Ishikawa (cell line): ENCODE results near the gene IL36B.

Experiments
- CEBPB ChIP-seq: IDR thresholded peaks from 2 replicates; pipeline ENCODE4 v1.6.1; 2012
- CREB1 ChIP-seq: IDR thresholded peaks from 2 replicates; pipeline ENCODE4 v1.6.1; 2012; ENCODE audit warnings: low read depth
- EGR1 ChIP-seq: IDR thresholded peaks from 2 replicates; pipeline ENCODE4 v1.6.1; 2012
- EP300 ChIP-seq: IDR thresholded peaks from 2 replicates; pipeline ENCODE4 v1.6.1; 2012; ENCODE audit warnings: borderline replicate concordance
- FOXM1 ChIP-seq: IDR thresholded peaks from 2 replicates; pipeline ENCODE4 v1.6.1; 2012; ENCODE audit warnings: low read depth, borderline replicate concordance
- MAX ChIP-seq: IDR thresholded peaks from 2 replicates; pipeline ENCODE4 v1.6.1; 2012
- NFIC ChIP-seq: IDR thresholded peaks from 2 replicates; pipeline ENCODE4 v1.6.1; 2012
- RAD21 ChIP-seq: IDR thresholded peaks from 2 replicates; pipeline ENCODE4 v1.6.1; 2012; ENCODE audit warnings: low read depth
- TAF1 ChIP-seq: IDR thresholded peaks from 2 replicates; pipeline ENCODE4 v1.6.1; 2012; ENCODE audit warnings: low read depth, mild to moderate bottlenecking
- TCF12 ChIP-seq: IDR thresholded peaks from 2 replicates; pipeline ENCODE4 v1.6.1; 2012; ENCODE audit warnings: low read depth
- TEAD4 ChIP-seq: IDR thresholded peaks from 2 replicates; pipeline ENCODE4 v1.6.1; 2012
- USF1 ChIP-seq: IDR thresholded peaks from 2 replicates; pipeline ENCODE4 v1.6.1; 2012
- YY1 ChIP-seq: IDR thresholded peaks from 2 replicates; pipeline ENCODE4 v1.6.1; 2012; ENCODE audit warnings: low read depth
- ZBTB7A ChIP-seq: IDR thresholded peaks from 2 replicates; pipeline ENCODE4 v1.6.1; 2012; ENCODE audit warnings: low read depth
- TF ChIP-seq, protein P1 (sequence below): IDR thresholded peaks from 2 replicates; pipeline ENCODE4 v1.6.1; 2012; ENCODE audit warnings: low read depth, mild to moderate bottlenecking

The IL36B gene

GRCh38 chr2:113007250-113007649 is 45.4 kb downstream of the IL36B start:
- TF ChIP-seq EP300 (no peak), FOXM1 (no peak), USF1 (no peak), TCF12 (no peak), MAX (no peak), ZBTB7A (no peak), TEAD4 (no peak), TAF1 (no peak), YY1 (no peak), RAD21 (no peak), CEBPB (no peak), NFIC (no peak), EGR1 (no peak), CREB1 (no peak)
- TF ChIP-seq, protein P1, sequence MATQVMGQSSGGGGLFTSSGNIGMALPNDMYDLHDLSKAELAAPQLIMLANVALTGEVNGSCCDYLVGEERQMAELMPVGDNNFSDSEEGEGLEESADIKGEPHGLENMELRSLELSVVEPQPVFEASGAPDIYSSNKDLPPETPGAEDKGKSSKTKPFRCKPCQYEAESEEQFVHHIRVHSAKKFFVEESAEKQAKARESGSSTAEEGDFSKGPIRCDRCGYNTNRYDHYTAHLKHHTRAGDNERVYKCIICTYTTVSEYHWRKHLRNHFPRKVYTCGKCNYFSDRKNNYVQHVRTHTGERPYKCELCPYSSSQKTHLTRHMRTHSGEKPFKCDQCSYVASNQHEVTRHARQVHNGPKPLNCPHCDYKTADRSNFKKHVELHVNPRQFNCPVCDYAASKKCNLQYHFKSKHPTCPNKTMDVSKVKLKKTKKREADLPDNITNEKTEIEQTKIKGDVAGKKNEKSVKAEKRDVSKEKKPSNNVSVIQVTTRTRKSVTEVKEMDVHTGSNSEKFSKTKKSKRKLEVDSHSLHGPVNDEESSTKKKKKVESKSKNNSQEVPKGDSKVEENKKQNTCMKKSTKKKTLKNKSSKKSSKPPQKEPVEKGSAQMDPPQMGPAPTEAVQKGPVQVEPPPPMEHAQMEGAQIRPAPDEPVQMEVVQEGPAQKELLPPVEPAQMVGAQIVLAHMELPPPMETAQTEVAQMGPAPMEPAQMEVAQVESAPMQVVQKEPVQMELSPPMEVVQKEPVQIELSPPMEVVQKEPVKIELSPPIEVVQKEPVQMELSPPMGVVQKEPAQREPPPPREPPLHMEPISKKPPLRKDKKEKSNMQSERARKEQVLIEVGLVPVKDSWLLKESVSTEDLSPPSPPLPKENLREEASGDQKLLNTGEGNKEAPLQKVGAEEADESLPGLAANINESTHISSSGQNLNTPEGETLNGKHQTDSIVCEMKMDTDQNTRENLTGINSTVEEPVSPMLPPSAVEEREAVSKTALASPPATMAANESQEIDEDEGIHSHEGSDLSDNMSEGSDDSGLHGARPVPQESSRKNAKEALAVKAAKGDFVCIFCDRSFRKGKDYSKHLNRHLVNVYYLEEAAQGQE: no peak

DNA sequence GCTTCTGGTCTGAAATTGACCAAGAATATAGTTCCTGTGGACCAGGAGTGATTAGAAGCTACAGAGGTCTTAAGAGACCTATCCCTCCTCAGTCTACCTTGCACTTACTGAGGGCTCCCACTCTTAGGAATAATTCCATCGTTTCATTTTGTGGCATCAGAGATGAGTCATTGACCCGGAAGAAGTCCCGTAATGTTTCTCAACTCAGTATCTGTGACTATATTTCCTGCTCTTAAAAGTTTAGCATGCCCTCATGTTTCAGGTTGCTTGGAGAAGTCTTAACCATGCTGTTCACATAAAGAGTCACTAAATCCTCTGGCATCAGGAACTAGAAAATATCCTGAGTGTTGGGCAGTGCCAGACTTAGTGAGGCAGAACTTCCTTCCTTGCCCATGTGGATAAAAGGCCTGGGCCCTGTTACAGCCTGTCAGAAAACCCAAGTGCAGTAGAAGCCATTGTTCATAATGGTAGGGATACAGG is 47.6 kb downstream of the IL36B start, which contains the start of gene IL36A:
Gene IL36A, plus strand, starts transcription at position 430 of the 480 bp plus-strand sequence. CDS start 413 bp downstream, outside the sequence.
- TF ChIP-seq EGR1: no peak
- TF ChIP-seq CREB1: no peak
- no peak for TF ChIP-seq EP300
- no peak for TF ChIP-seq CEBPB
- TF ChIP-seq ZBTB7A: no peak
- no peak for TF ChIP-seq MAX
- no peak for TF ChIP-seq RAD21
- no peak for TF ChIP-seq USF1
- no peak for TF ChIP-seq YY1
- no peak for TF ChIP-seq NFIC
- TF ChIP-seq TCF12: no peak
- TF ChIP-seq, protein P1: no peak
- no peak for TF ChIP-seq TEAD4
- TF ChIP-seq FOXM1: no peak

GRCh38 chr2:113002677-113003076 is 50.0 kb downstream of the IL36B start:
- TF ChIP-seq TAF1 (no peak), TCF12 (no peak), EP300 (no peak), USF1 (no peak), MAX (no peak), EGR1 (no peak), NFIC (no peak), YY1 (no peak), RAD21 (no peak), CEBPB (no peak), FOXM1 (no peak), TEAD4 (no peak), CREB1 (no peak), ZBTB7A (no peak)
- TF ChIP-seq, protein P1: no peak

DNA sequence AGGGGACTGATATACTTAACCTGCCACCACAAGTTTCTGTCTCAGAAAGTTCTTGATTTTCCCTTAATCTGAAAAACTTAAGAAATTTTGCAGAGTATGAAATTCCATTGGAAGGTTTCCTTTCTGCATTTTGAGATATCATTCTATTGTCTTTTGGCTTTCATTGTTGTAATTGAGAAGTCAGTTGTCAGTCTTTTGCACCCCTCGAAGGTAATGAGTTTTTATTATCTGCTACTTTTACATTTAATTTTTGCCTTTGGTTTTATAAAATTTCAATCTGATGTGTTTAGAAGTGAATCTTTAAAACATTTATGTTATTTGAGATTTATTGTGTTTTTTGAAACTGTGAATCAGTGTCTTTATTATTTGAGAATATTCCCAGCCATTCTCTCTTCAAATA is 52.2 kb downstream of the IL36B start:
- TF ChIP-seq MAX: no peak
- TF ChIP-seq TEAD4: no peak
- no peak for TF ChIP-seq TCF12
- TF ChIP-seq NFIC: no peak
- no peak for TF ChIP-seq TAF1
- TF ChIP-seq ZBTB7A: no peak
- TF ChIP-seq USF1: no peak
- TF ChIP-seq, protein P1: no peak
- no peak for TF ChIP-seq EGR1
